HG02973 (cell line): ENCODE measurements around the gene USP5.
A peak's percentile ranks its signal among the peaks of the same experiment; 100 is the strongest.

ENCODE experiments used
- ATAC-seq: cut with Tn5 transposase; IDR thresholded peaks from one replicate; pipeline ENCODE4 v1.9.1; 2021; ENCODE audit warnings: moderate library complexity; ENCODE audit not compliant: unreplicated experiment

The USP5 gene

GRCh38 chr12:6840761-6841515 is 11.0 kb upstream of the USP5 start, which contains the start of gene GNB3:
Gene GNB3, plus strand, starts transcription at chr12:6840925. Its CDS starts 363 bp downstream, at chr12:6841288.
- ATAC-seq, result no peak

DNA sequence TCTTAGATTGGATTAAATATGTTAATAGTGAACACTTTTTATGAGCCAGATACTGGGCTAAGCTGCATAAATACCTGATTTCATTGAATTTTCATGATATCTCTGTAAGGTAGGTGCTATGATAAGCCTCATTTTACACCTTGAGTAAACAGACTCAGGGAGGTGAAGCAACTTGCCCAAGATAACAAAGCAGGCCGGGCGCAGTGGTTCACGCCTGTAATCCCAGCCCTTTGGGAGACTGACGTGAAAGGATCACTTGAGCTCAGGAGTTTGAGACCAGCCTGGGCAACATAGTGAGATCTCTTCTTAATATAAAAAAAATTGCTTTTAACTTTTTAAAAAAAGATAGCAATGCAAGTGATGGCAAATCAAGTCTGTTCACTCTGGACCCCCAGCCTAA is 9.9 kb upstream of the USP5 start:
- no peak for ATAC-seq

GRCh38 chr12:6843118-6843902 is 8.6 kb upstream of the USP5 start:
- no peak for ATAC-seq

- no peak for ATAC-seq
Observed at GRCh38 chr12:6845395-6845794, 6.6 kb upstream of the USP5 start.

DNA sequence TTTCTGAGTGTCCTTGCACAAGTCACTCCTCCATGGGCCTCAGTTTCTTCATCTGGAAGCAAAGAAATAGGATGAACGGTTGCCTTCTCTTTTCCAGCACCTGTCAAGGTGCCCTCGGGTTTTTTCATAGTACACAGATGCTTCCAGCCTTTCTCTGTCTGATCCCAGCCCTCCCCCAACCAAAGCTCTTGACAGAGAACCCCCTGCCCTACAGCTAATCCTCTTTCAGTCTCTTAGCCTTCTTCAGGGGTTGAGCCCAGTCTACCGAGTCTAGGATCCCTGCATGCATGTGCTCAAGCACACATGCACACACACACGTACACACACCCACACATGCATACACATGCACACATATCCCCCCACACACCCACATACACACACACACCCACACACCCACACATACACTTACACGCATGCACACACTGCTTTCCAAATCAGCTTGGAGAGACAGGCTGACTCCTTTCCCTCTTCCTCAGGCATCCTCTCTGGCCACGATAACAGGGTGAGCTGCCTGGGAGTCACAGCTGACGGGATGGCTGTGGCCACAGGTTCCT is 5.6 kb upstream of the USP5 start:
- no peak for ATAC-seq

- ATAC-seq, result no peak
Observed at GRCh38 chr12:6847676-6848075, 4.3 kb upstream of the USP5 start.

DNA sequence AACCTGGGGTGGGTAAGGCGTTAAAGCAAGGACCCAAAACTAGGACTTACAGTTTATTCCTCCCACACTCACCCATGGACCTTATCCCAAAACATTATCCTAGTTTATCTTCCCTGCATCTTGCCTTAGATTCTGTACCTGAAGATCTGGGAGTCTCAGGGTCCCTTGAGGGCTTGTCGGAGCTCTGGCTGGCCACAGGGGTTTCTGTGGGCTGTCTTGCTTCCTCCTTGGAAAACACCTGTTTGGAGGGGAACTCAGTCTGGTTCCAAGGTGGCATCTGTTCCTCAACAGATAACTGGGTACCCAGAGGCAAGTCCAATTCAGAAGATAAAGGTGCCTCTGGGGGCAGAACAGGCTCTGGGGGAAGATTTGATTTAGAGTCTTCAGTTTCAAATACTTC is 2.5 kb upstream of the USP5 start:
- ATAC-seq, result no peak

DNA sequence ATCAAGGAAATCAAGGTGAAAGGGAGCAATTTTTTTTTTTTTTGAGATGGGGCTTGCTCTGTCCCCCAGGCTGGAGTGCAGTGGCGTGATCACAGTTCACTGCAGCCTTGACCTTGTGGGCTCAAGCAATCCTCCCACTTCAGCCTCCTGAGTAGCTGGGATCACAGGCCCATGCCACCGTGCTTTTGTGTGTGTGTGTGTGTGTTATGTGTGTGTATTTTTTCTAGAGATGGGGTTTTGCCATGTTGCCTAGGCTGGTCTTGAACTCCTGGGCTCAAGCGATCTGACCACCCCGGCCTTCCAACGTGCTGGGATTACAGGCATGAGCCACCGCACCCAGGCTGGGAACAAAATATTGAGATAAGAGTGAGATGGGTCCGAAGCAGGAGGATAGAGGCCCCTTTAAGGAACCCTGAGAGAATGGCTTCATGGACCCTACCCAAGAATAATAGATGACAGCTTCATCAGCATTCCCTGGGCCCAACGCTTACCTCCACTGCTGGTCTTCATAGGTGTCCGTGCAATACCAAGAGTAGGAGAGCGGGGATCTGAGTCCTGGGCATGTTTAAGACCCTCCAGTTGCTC is 1.9 kb upstream of the USP5 start:
- ATAC-seq, result no peak

- no peak for ATAC-seq
Observed at GRCh38 chr12:6850796-6851152, 1.2 kb upstream of the USP5 start.

DNA sequence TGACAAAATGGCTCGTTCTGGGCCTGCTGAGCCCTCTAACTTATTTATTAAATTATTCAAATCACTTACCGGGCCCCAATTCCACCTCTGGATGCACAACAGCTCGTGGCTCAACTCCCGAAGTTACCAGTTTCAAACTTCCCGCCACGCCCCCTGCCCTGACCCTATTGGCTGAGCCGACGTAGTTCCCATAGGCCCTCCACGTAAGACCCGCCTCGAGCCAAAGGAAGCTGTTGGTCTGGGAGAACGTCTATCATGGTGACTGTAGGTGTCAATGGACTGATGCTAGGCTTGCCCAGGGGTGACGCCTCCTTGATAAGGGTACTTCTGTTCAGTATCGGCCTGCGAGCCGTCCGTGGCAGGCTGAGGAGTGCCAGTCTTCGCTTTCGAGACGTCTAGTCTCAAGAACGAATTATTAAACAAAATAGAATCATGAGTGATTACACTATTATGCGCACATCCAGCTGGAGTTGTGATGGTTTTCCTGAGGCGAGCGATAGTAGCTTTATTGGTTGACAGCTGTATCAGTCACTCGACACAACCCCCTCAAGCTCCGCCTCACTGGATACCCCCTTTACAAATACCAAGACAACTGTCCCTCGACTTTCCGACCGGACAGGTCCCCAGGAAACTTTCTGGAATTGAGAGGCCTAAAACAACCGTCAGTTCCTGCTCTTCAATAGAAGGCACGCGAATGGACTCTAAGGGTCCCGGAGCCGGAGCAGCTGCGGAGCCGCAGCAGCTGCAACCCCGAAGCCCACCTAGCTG is 613 bp upstream of the USP5 start, which contains the start of gene CDCA3:
Gene CDCA3 (minus strand): TSS at position 134 of the 768 bp plus-strand sequence. CDS start 334 bp downstream, outside the sequence.
- peak; percentile 50 for ATAC-seq

- ATAC-seq, result no peak
Observed at GRCh38 chr12:6852651-6853354, 853 bp downstream of the USP5 start.

DNA sequence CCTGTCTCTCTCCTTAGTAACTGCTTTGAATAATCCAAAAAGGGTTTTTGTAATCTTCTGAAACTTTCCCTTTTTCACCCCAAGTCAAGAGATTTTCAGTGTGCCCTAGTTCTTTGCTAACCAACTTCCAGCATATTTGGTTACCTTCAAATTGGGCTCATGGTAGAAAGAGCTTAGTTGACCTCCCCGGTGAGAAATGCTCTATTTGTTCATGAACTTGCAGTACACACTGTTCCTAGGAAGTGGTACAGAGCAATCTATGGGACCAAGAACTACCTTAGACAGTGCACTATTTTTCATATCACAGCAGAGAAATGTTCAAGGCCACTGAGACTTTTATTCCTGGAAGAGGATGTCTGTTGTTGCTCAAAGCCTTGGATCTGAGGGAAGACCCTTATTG is 1.7 kb downstream of the USP5 start:
- ATAC-seq, result no peak

GRCh38 chr12:6854036-6854435 is 2.1 kb downstream of the USP5 start:
- ATAC-seq, result no peak

GRCh38 chr12:6855322-6855721 is 3.4 kb downstream of the USP5 start:
- no peak for ATAC-seq

GRCh38 chr12:6858799-6859198 is 6.8 kb downstream of the USP5 start:
- ATAC-seq, result no peak

DNA sequence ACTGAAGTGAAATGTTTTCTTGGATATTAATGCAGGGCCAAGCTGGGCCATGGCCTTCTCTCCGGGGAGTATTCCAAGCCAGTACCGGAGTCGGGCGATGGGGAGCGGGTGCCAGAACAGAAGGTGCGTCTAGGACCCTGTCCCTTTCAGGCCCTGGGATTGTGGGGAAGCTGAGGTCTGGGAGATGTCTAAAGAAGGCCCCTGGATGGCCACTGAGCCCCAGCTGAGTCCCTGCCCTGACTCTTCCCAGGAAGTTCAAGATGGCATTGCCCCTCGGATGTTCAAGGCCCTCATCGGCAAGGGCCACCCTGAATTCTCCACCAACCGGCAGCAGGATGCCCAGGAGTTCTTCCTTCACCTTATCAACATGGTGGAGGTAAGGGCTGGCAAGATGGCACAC is 8.2 kb downstream of the USP5 start:
- no peak for ATAC-seq

DNA sequence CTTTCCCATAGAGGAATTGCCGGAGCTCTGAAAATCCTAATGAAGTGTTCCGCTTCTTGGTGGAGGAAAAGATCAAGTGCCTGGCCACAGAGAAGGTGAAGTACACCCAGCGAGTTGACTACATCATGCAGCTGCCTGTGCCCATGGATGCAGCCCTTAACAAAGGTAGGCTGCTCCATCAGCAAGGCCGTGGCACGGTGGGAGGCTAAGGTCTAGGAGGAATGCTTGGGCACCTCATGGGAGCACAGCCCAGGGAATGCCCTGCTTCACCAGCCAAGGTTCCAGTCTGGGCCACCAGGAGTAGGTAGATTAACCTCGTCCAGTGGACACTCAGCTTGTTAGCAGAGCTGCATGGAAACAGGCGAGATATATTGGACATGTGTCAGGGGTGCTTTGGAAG is 9.0 kb downstream of the USP5 start:
- no peak for ATAC-seq

DNA sequence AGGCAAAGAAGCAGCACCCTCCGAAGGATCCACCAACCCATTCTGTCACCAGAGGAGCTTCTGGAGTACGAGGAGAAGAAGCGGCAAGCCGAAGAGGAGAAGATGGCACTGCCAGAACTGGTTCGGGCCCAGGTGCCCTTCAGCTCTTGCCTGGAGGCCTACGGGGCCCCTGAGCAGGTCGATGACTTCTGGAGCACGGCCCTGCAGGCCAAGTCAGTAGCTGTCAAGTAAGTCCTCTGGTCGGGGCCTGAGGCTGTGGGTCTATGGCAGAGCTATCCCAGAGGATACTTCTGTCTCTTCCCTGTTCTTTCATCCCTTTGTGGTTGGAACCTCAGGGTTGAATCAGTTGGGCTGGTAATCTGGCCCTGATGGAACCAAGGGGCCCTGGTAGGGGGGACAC is 9.4 kb downstream of the USP5 start:
- ATAC-seq, result no peak

- ATAC-seq, result no peak
Observed at GRCh38 chr12:6863033-6863432, 11.1 kb downstream of the USP5 start.

- no peak for ATAC-seq
Observed at GRCh38 chr12:6863586-6864321, 11.8 kb downstream of the USP5 start.
